Right renal pelvis (tissue), 4 donors: ENCODE results near the gene CGB1. TPM values are rescaled to one million over a fixed set of nuclear protein-coding genes. Genes with fewer than 3 reads are reported as not detected.
"Not testable (repeated sequence)": the region's sequence is repeated elsewhere in the genome, so short reads cannot be mapped to it uniquely, and the experiment has no call there.

Source experiments
- DNase-seq, 4 donors: peaks; one replicate each; pipeline ENCODE4 v3.0.0-alpha.2; 2013; ENCODE audit warnings: low read depth in 4 of 4, low spot score in 3 of 4, missing footprints in 1 of 4
- polyA plus RNA-seq, 4 donors: library from polyadenylated mRNA; unstranded; fragments of 120-200 nt; gene quantifications; one replicate each; pipeline ENCODE4 v1.2.1, GENCODE V29; 2013; ENCODE audit not compliant: insufficient read length in 4 of 4

The CGB1 gene
- polyA plus RNA-seq = not detected

GRCh38 chr19:49036815-49037214, at the start of gene CGB1:
Gene CGB1 (minus strand): TSS chr19:49036895. CDS start chr19:49036711, 184 bp downstream.
- not testable (repeated sequence) for DNase-seq

- DNase-seq = no peak
These were observed 49.6 kb upstream of the CGB1 start for GRCh38 chr19:49086296-49086695.

- no peak for DNase-seq
These were observed 49.2 kb upstream of the CGB1 start for GRCh38 chr19:49085868-49086232.

GRCh38 chr19:49085020-49085867, 48.5 kb upstream of the CGB1 start, which contains the start of gene SNRNP70:
Gene SNRNP70 (plus strand): TSS chr19:49085451. CDS start chr19:49086415, 964 bp downstream.
- peak; percentile 97 to 100 (median 98) for DNase-seq

GRCh38 chr19:49084206-49085019, 47.7 kb upstream of the CGB1 start:
- DNase-seq = no peak

GRCh38 chr19:49081273-49081672, 44.6 kb upstream of the CGB1 start:
- no peak for DNase-seq

GRCh38 chr19:49080392-49080791, 43.7 kb upstream of the CGB1 start:
- DNase-seq = no peak

GRCh38 chr19:49074869-49075268, 38.2 kb upstream of the CGB1 start:
- not testable (repeated sequence) for DNase-seq

- DNase-seq = no peak
These were observed 37.1 kb upstream of the CGB1 start for GRCh38 chr19:49073514-49074378.

GRCh38 chr19:49071860-49072547, 35.3 kb upstream of the CGB1 start:
- no peak for DNase-seq

- no peak for DNase-seq
These were observed 33.7 kb upstream of the CGB1 start for GRCh38 chr19:49070416-49070815.

- no peak for DNase-seq
These were observed 32.3 kb upstream of the CGB1 start for GRCh38 chr19:49069026-49069425.

- DNase-seq = no peak
These were observed 30.9 kb upstream of the CGB1 start for GRCh38 chr19:49067554-49067953.

GRCh38 chr19:49065905-49066512, 29.3 kb upstream of the CGB1 start:
- no peak for DNase-seq

- no peak for DNase-seq
These were observed 28.3 kb upstream of the CGB1 start, which contains the start of gene NTF4 for GRCh38 chr19:49064768-49065611. Gene NTF4 (minus strand): TSS chr19:49064818. CDS start chr19:49061997, 2,821 bp downstream.

- DNase-seq = no peak
These were observed 27.4 kb upstream of the CGB1 start for GRCh38 chr19:49064029-49064629.

- no peak for DNase-seq
These were observed 24.8 kb upstream of the CGB1 start for GRCh38 chr19:49061445-49061844.

- DNase-seq = no peak
These were observed 24.3 kb upstream of the CGB1 start for GRCh38 chr19:49061000-49061399.
